SU-DHL-6 (cell line): ENCODE measurements around the gene ABHD2.

Experiments
- H2AFZ ChIP-seq: fragments of 200-600 bp; sonication (generic); 2 replicates; pipeline ENCODE4 v1.6.1; 2014; ENCODE audit warnings: low read depth, mild to moderate bottlenecking, moderate library complexity, mixed read lengths, antibody characterized with exemption, low read length; ENCODE audit not compliant: severe bottlenecking
- H3F3A ChIP-seq: fragments of 200-600 bp; shearing (Covaris generic); 2 replicates; pipeline ENCODE4 v1.6.0; 2016; ENCODE audit warnings: antibody characterized with exemption, mild to moderate bottlenecking; ENCODE audit not compliant: insufficient read depth
- H3K27ac ChIP-seq: fragments of 200-600 bp; sonication (generic); 2 replicates; pipeline ENCODE4 v1.5.1; 2016; ENCODE audit warnings: low read depth, mild to moderate bottlenecking, low read length, moderate library complexity, mixed read lengths
- H3K27me3 ChIP-seq: fragments of 200-600 bp; sonication (generic), shearing (Covaris generic); 2 replicates; pipeline ENCODE4 v1.6.0; 2014; ENCODE audit warnings: mild to moderate bottlenecking, low read length
- H3K36me3 ChIP-seq: fragments of 200-600 bp; sonication (generic); 2 replicates; pipeline ENCODE4 v1.6.1; 2014; ENCODE audit warnings: mild to moderate bottlenecking, low read length, mixed read lengths
- H3K4me2 ChIP-seq: fragments of 300-600, 200-600 bp; shearing (Covaris generic), sonication (generic); 2 replicates; pipeline ENCODE4 v1.6.0; 2014; ENCODE audit warnings: low read length, low read depth, mild to moderate bottlenecking; ENCODE audit not compliant: poor library complexity, severe bottlenecking
- H3K4me3 ChIP-seq: fragments of 200-600 bp; sonication (generic); 2 replicates; pipeline ENCODE4 v1.5.1; 2014; ENCODE audit warnings: antibody characterized with exemption, low read length, mild to moderate bottlenecking, mixed read lengths; ENCODE audit not compliant: insufficient read depth, poor library complexity, severe bottlenecking
- H3K79me2 ChIP-seq: fragments of 200-600 bp; sonication (generic); 2 replicates; pipeline ENCODE4 v1.6.1; 2014; ENCODE audit warnings: mild to moderate bottlenecking, low read length, moderate library complexity; ENCODE audit not compliant: insufficient read depth
- H3K9ac ChIP-seq: fragments of 200-600 bp; sonication (generic); 2 replicates; pipeline ENCODE4 v1.7.0; 2014; ENCODE audit warnings: mild to moderate bottlenecking, low read length
- H3K9me2 ChIP-seq: fragments of 200-600 bp; sonication (generic); replicated peaks from 2 replicates; pipeline ENCODE4 v1.6.1; 2014; ENCODE audit warnings: low read length; ENCODE audit not compliant: insufficient read depth
- H3K9me3 ChIP-seq: fragments of 200-600 bp; sonication (generic); 2 replicates; pipeline ENCODE4 v1.6.1; 2014; ENCODE audit warnings: low read length, mixed read lengths; ENCODE audit not compliant: insufficient read depth
- H4K20me1 ChIP-seq: fragments of 200-600 bp; sonication (generic); 2 replicates; pipeline ENCODE4 v1.6.1; 2014; ENCODE audit warnings: low read depth, mild to moderate bottlenecking, antibody characterized with exemption, low read length, moderate library complexity, mixed read lengths
- CTCF ChIP-seq: fragments of 200-600 bp; sonication (generic); IDR thresholded peaks from one replicate; pipeline ENCODE4 v1.5.1; 2017; ENCODE audit warnings: antibody characterized with exemption, mild to moderate bottlenecking, low read length, moderate library complexity; ENCODE audit not compliant: insufficient read depth, poor library complexity, severe bottlenecking
- EZH2phosphoT487 ChIP-seq: fragments of 200-600 bp; sonication (generic), shearing (Covaris generic); conservative IDR thresholded peaks from 2 replicates; pipeline ENCODE4 v1.6.1; 2018; ENCODE audit warnings: mild to moderate bottlenecking, antibody characterized with exemption, low read length, moderate library complexity, mixed read lengths

Gene ABHD2

GRCh38 chr15:89243046-89243690, 154.9 kb downstream of the ABHD2 start:
- Histone ChIP-seq H3K79me2 (peaks cover 41% of the 10 kb centered on the region), H3K36me3 (peaks cover 17% of the 10 kb centered on the region), H3F3A (peaks cover 5% of the 10 kb centered on the region), H2AFZ (peak overlapping the region; percentile 84), H3K9ac (peak overlapping the region; percentile 84), H3K4me3 (peak overlapping the region; percentile 71), H3K27ac (no peak overlapping the region), H3K4me2 (peak overlapping the region; percentile 61), H3K9me3 (no peaks in the 10 kb centered on the region), H3K27me3 (no peaks in the 10 kb centered on the region), H3K9me2 (no peaks in the 10 kb centered on the region), H4K20me1 (peaks cover 9% of the 10 kb centered on the region; the same call in 1 of the 2 replicates)
- TF ChIP-seq CTCF (no peak), EZH2phosphoT487 (no peak)

GRCh38 chr15:89243691-89244573, 155.7 kb downstream of the ABHD2 start, which contains the start of gene FANCI:
Gene FANCI (plus strand): TSS chr15:89243979. CDS start chr15:89247648, 3,669 bp downstream.
- Histone ChIP-seq H3K79me2 (peaks cover 48% of the 10 kb centered on the region), H3K4me2 (peak within 1 kb of the TSS; percentile 61), H3K9ac (peak within 1 kb of the TSS; percentile 84), H3K4me3 (peak within 1 kb of the TSS; percentile 71), H4K20me1 (peaks cover 9% of the 10 kb centered on the region; the same call in 1 of the 2 replicates), H3F3A (peaks cover 5% of the 10 kb centered on the region), H2AFZ (peak within 1 kb of the TSS; percentile 84), H3K36me3 (peaks cover 25% of the 10 kb centered on the region), H3K27me3 (no peaks in the 10 kb centered on the region), H3K9me3 (no peaks in the 10 kb centered on the region), H3K27ac (peak within 1 kb of the TSS; percentile 93), H3K9me2 (no peaks in the 10 kb centered on the region)
- TF ChIP-seq EZH2phosphoT487: no peak
- TF ChIP-seq CTCF: peak; percentile 35

- H3F3A ChIP-seq: peaks cover 7% of the 10 kb centered on the region
- peak overlapping the region; percentile 84 for H2AFZ ChIP-seq
- peaks cover 53% of the 10 kb centered on the region for H3K79me2 ChIP-seq
Measured at GRCh38 chr15:89244574-89244903, 156.3 kb downstream of the ABHD2 start.

More at GRCh38 chr15:89244574-89244903, 156.3 kb downstream of the ABHD2 start:
- Histone ChIP-seq H3K4me2 (peak overlapping the region; percentile 61), H3K9me2 (no peaks in the 10 kb centered on the region), H3K27ac (peak overlapping the region; percentile 93), H3K9ac (peak overlapping the region; percentile 84), H3K36me3 (peaks cover 31% of the 10 kb centered on the region), H4K20me1 (peaks cover 9% of the 10 kb centered on the region; the same call in 1 of the 2 replicates), H3K4me3 (peak overlapping the region; percentile 71), H3K27me3 (no peaks in the 10 kb centered on the region), H3K9me3 (no peaks in the 10 kb centered on the region)
- no peak for TF ChIP-seq CTCF
- no peak for TF ChIP-seq EZH2phosphoT487
